Astrocyte of the spinal cord (primary cell): Measurements from ENCODE around the gene ANTXR1.
A peak's percentile ranks its signal among the peaks of the same experiment; 100 is the strongest.

ENCODE experiments used
- DNase-seq: peaks from one replicate; pipeline ENCODE4 v3.0.0; 2011; ENCODE audit warnings: low read depth, low spot score
- H3K4me3 ChIP-seq: 2 replicates; pipeline ENCODE4 v1.5.1; 2011; ENCODE audit warnings: low read depth, mild to moderate bottlenecking, low read length, moderate library complexity
- in situ Hi-C: cut with HindIII; loops from 2 replicates; pipeline ENCODE4 v1.10.0; 2017; ENCODE audit warnings: low sequenced_read_pairs
- TF ChIP-seq, protein P1 (sequence below): IDR thresholded peaks from 2 replicates; pipeline ENCODE4 v1.5.1; 2012; ENCODE audit warnings: low read depth, mild to moderate bottlenecking, low read length, inconsistent platforms

ANTXR1 gene

DNA sequence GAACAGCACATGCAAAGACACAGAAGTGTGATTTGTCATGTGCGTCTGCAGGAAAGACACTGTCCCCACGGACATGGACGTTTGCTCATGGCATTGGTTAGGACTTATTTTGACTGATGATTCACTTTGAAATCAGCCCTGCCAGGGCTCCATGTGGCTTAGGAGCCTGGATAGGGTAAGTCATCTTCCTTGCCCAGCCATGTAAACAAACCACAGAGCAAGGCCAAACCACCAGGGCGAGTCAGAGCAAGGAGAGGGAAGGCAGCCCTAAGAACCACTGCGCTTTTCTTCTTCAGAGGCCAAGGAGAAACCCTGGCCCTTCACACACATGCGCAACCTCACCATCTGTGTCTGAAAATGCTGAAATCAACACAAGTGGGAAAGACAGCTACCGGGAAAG lies 285.3 kb downstream of the ANTXR1 start:
- in situ Hi-C loops = no loop called here
- TF ChIP-seq, protein P1, sequence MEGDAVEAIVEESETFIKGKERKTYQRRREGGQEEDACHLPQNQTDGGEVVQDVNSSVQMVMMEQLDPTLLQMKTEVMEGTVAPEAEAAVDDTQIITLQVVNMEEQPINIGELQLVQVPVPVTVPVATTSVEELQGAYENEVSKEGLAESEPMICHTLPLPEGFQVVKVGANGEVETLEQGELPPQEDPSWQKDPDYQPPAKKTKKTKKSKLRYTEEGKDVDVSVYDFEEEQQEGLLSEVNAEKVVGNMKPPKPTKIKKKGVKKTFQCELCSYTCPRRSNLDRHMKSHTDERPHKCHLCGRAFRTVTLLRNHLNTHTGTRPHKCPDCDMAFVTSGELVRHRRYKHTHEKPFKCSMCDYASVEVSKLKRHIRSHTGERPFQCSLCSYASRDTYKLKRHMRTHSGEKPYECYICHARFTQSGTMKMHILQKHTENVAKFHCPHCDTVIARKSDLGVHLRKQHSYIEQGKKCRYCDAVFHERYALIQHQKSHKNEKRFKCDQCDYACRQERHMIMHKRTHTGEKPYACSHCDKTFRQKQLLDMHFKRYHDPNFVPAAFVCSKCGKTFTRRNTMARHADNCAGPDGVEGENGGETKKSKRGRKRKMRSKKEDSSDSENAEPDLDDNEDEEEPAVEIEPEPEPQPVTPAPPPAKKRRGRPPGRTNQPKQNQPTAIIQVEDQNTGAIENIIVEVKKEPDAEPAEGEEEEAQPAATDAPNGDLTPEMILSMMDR = no peak
- H3K4me3 ChIP-seq = no peak overlapping the region
- peak; percentile 94 for DNase-seq

DNA sequence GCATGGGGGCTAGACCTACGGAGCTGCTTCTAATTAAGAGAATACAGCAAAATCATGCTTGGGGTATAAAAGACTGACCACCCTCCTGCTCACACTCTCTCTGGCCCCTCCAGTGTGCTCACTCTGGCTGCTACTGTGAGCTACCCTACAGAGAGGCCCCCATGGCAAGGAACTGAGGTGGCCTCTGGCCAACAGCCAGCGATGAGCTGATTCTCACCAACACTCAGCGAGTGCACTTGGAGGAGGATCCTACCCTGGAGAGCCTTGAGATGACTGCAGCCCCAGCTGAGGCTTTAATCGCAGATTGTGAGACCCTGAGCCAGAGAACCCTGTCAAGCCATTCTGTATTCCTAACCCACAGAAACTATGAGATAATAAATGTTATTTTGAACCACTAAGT lies 285.9 kb downstream of the ANTXR1 start:
- peak; percentile 71 for DNase-seq
- in situ Hi-C loops = no loop called here
- H3K4me3 ChIP-seq = no peak overlapping the region
- TF ChIP-seq, protein P1 = no peak
